Upper lobe of left lung (tissue), 4 donors: ENCODE measurements around the gene SLC6A17.

Experiments used
- EP300 ChIP-seq, 4 donors: sonication (generic); formaldehyde crosslinking; IDR thresholded peaks; one replicate each; pipeline ENCODE4 v1.5.1; 2017; ENCODE audit warnings: antibody characterized with exemption in 4 of 4, control low read depth in 2 of 4
- POLR2A ChIP-seq, 4 donors: fragments of 450-650 bp; IDR thresholded peaks; one replicate each; pipeline ENCODE4 v1.5.1; 2016 to 2017; ENCODE audit warnings: antibody characterized with exemption in 4 of 4, mild to moderate bottlenecking in 2 of 4

DNA sequence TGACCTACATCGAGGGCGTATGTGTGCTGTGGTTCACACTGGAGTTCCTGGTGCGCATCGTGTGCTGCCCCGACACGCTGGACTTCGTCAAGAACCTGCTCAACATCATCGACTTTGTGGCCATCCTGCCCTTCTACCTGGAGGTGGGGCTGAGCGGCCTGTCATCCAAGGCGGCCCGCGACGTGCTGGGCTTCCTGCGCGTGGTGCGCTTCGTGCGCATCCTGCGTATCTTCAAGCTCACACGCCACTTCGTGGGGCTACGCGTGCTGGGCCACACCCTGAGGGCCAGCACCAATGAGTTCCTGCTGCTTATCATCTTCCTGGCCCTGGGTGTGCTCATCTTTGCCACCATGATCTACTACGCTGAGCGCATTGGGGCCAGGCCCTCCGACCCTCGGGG, 72.8 kb downstream of the SLC6A17 start:
- no peak for TF ChIP-seq EP300 (IDR thresholded peaks at IDR 0.05)
- TF ChIP-seq POLR2A (IDR thresholded peaks at IDR 0.05) = no peak
